NCI-H2029 (cell line): ENCODE measurements around the gene ATXN7.
A peak's percentile ranks its signal among the peaks of the same experiment; 100 is the strongest.

Experiments used
- DNase-seq: peaks from one replicate; lab custom pipeline; 2025; lab: John Stamatoyannopoulos, UW

Gene ATXN7

DNA sequence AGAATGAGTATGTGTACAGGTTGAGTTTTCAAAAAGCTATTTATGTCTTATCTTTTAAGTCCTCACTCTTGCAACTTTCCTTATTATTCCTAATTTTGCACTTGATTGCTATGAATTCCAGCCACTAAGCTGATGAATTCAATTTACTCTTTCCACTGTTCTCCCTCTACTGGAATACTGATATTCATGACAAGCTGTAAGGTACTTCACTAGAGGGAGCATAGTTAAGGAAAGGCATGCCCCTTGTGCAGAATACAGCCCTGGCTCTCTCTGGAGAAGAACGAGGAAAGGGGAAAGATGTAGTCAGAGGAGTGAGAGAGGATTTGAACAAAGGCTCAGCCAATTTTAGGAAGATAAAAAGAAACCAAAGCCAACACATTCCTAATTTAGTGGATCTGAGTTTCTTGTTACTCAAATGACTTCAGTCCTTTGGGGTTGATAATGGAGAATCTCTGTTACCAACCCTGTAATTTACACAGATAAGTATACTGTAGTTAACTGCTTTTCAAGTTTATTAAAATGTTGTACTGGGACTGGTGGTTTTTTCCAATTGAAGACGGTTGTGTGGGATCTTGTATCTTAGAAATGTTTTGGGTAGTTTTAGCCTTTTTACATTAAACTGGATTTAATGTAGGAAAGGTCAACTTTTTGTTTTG is 44.5 kb downstream of the ATXN7 start:
- no peak for DNase-seq

GRCh38 chr3:63908776-63909175 is 45.1 kb downstream of the ATXN7 start:
- DNase-seq, result no peak

DNA sequence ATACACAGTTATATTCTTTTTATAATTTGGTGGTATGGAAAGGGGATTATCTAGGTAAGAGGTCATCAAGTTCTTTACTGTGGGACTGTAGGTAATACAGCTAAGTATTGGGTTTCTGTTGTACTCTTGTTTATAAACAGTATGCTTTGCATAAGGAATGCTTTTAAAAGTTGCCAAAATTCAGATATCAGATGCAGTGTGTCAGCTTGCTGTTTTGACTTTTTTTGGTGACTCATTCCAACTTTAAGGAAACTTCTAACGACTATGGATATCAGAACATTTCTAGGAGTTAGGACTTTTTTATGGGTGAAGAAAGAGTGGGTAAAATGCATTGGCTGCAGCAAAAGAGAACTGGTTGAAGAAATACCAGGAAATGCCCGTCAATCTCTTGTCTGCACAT is 45.8 kb downstream of the ATXN7 start:
- DNase-seq, result no peak

- no peak for DNase-seq
Measured at GRCh38 chr3:63910001-63910400, 46.3 kb downstream of the ATXN7 start.

- DNase-seq, result no peak
Measured at GRCh38 chr3:63910891-63911290, 47.2 kb downstream of the ATXN7 start.

DNA sequence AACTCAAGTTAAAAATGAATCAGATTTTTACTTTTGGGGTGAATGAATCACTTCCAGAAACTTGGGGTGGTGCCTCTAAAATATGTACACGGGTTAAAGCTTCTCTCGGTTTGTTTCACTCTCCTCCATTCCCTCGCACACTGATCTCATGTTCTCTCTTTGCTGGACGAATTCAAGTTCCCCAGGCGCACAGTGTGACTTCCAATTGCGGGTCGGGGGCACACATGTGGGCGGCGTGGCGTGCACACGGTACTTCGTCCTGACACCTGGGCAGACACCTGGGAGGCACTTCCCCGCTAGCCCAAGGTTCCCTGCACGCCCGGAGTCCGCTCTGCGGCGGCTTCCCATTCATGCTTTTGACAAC is 47.8 kb downstream of the ATXN7 start:
- no peak for DNase-seq

DNA sequence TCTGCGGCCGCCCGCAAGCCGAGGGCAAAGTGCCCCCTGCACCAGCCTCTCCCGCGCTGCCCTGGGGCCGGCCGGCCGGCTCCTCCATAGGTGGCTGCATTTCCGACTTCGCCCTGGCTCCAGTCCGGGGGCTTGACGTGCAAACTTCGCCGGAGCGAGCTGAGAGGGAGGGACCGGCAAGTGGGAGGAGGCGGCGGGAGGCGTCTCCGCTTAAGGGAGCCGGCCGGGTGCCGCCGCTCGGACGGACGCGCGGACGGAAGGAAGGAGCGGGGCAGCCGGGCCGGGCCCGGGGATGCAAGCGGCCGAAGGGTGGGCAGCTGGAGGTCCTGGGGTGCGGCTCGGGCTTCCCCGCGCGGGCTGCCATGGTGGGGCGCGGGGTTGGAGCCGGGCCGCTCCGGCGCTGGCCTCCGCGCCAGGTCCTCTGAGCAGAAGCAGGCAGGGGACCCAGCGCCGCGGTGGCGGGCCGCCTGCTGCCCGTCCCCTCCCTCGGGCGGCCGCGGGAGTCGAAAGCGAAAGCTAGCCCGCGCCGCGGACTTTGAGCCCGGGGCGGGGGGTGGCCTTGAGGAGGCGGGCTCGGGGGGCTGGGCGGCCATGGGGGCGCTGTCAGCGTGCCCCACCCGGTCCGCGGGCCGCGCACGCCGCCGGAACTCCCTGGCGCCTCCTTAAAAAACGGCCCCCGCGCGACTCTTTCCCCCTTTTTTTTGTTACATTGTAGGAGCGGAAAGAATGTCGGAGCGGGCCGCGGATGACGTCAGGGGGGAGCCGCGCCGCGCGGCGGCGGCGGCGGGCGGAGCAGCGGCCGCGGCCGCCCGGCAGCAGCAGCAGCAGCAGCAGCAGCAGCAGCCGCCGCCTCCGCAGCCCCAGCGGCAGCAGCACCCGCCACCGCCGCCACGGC is 48.5 kb downstream of the ATXN7 start, which contains the start of gene SCAANT1:
Gene SCAANT1 (minus strand): TSS at position 511 of the 895 bp plus-strand sequence.
- peak; percentile 42 for DNase-seq

GRCh38 chr3:63912768-63913588 is 49.3 kb downstream of the ATXN7 start:
- DNase-seq, result no peak

DNA sequence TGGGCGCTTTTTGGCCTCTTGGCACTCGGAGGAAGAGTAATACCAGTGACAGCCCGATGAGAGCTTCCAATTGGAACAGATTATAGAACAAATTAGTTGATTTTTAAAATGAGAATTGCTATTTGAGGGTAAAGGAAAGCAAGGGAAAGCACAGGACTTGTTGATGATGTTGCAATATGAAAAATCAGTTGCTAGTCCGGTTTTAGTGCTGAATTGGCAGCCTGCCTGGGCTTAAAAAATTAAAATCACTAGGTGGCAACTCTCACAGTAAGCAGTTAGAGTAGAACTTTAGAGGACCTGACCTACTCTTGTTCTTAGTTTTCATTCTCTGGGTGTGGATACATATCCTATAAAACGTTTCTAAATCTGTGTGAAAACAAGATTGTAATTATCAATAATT is 50.6 kb downstream of the ATXN7 start:
- DNase-seq, result no peak

DNA sequence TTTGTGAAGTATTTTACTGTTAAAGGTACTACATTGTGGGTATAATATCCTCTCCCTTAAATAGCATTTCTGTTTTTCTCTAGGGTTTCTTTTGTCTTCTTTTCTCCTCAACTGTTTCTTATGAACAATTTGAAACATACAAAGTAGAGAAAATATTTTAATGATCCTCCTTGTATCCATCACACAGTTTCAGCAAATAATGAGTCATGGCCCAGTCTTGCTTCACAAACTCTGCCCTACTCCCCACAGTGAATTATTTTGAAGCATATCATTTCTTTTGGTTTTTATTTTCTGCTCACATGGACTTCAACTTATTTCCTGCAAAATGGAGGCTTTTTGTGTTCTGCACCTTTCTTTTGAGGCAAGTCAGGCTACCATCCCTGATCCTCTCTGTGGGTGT is 54.7 kb downstream of the ATXN7 start:
- no peak for DNase-seq

GRCh38 chr3:63920001-63920400 is 56.3 kb downstream of the ATXN7 start:
- no peak for DNase-seq

DNA sequence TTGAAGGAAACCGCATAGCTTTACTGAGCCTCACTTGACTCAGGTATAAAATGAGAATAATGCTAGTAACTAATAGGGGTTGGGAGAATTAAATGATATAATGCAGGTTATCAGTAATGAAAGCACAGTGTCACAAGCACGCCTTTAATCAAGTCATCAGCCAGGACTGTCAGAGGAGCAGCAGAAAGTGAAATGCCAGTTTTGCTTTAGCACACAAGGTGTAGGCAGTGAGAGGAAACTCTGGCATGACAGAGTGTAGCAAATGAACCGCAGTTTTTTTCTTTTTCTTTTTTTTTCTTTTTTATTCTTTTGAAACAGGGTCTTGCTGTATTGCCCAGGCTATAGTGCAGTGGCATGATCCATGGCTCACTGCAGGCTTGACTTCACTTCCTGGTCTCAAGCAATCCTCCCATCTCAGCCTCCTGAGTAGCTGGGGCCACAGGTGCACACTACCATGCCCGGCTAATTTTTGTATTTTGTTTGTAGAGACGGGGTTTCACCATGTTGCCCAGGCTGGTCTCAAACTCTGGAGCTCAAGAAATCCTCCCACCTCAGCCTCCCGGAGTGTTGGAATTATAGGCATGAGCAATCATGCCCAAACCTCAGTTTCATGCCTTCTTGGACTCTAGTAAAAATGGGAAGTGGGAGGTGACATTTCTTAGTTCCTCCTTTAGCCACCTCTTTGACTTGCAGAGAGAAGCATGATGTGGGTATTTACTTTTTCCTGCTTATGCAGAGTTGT is 58.2 kb downstream of the ATXN7 start:
- no peak for DNase-seq

DNA sequence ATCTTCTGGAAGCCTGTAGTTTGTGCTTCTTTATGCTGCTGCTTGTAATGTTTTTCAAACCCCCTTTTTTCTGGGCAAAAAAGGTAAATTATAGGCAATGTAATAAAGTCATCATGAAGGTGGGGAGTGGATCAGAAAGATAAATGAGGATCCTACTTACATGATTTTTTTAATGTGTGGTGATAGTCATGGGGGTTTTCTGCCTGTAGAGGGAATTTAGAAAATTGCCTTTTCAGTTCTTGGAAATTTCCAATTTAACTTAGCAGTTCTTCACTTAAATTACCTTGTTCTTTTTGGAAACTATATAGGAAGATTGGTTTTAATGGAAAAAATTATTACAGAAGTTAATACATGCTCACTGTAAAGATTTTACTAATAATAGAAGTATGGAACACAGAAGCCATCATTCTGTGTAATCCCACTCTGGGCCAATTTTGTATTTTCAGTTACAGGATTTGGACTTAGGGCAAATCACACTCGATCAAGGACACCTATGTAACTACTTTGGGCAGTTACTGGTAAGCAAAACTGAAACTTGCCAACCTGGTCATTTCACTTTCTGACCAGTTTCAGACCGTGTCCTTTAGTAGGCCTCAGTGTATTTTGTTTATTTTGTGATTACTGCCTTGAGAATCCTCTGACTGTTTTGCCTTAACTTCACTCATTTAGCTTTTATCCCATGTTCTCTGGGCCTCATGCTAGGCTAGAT is 59.0 kb downstream of the ATXN7 start:
- no peak for DNase-seq

DNA sequence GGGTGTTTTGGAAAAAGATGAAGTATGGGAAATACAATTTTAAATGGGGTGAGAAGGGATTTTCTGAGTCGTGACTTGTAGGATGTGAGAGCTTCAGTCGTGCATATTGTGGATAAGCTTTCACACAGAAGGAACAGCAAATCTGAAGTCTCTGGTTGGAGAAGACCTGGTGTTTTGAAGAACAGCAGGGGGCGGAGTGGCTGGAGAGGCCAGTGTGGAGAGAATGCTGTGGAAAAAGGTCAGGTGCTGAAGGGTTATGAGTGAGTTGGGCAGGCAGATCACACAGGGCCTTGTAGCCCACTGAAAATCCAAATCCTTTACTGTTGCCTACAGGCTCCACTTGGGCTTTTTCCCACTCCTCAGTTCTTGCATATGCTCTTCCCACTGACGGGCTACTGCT is 62.6 kb downstream of the ATXN7 start:
- no peak for DNase-seq

GRCh38 chr3:63927422-63928280 is 64.0 kb downstream of the ATXN7 start:
- DNase-seq, result no peak

- DNase-seq, result no peak
Measured at GRCh38 chr3:63931290-63931689, 67.6 kb downstream of the ATXN7 start.

GRCh38 chr3:63932509-63933212 is 69.0 kb downstream of the ATXN7 start:
- no peak for DNase-seq

DNA sequence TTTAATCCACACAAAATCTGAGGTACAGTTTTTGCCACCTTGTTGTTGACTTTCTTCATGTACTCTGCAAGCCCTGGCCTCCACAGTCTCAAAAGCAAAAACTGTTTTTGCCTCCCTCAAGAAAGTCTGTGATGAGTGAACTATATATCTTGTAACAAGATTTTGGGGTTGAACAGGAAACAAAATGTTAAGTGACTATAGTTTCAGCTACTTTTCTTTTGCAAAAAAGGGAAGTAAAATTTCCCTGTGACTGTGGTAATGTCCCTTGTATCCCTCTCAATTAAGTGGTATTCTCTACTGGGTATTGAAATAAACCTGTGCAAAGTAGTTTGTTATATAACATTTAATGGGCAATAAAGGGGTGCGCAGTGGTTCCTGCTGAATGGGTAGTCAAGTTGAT is 69.8 kb downstream of the ATXN7 start:
- DNase-seq, result no peak

GRCh38 chr3:63934041-63934866 is 70.6 kb downstream of the ATXN7 start:
- no peak for DNase-seq
